Nephron (organoid): ENCODE measurements around the gene WDR7.
"Not testable (repeated sequence)": the region's sequence is repeated elsewhere in the genome, so short reads cannot be mapped to it uniquely, and the experiment has no call there.

Experiments used
- H3K27ac Mint-ChIP-seq, 3 experiments: 2 replicates each; pipeline ENCODE4 v1.8.0; 2020; ENCODE audit warnings: mixed read lengths in 3 of 3, mild to moderate bottlenecking in 2 of 3, moderate library complexity in 1 of 3
- H3K27me3 Mint-ChIP-seq: 2 replicates; pipeline ENCODE4 v1.8.0; 2021; ENCODE audit warnings: low read depth, mild to moderate bottlenecking, moderate library complexity, mixed read lengths
- H3K36me3 Mint-ChIP-seq: 2 replicates; pipeline ENCODE4 v1.8.0; 2020; ENCODE audit warnings: low read depth, mixed read lengths
- H3K4me1 Mint-ChIP-seq: 2 replicates; pipeline ENCODE4 v1.8.0; 2020; ENCODE audit warnings: mixed read lengths
- H3K4me3 Mint-ChIP-seq, 3 experiments: 2 replicates each; pipeline ENCODE4 v1.8.0; 2020; ENCODE audit warnings: mild to moderate bottlenecking in 3 of 3, mixed read lengths in 3 of 3, moderate library complexity in 2 of 3
- H3K9me3 Mint-ChIP-seq: 2 replicates; pipeline ENCODE4 v1.8.0; 2020; ENCODE audit warnings: mixed read lengths
- TF ChIP-seq, protein P1 (sequence below), 3 experiments: fragments of 200-600 bp; sonication (generic); IDR thresholded peaks; one replicate each; pipeline ENCODE4 v1.5.0; 2021; ENCODE audit warnings: antibody characterized with exemption in 3 of 3; ENCODE audit not compliant: unreplicated experiment in 3 of 3

Gene WDR7

DNA sequence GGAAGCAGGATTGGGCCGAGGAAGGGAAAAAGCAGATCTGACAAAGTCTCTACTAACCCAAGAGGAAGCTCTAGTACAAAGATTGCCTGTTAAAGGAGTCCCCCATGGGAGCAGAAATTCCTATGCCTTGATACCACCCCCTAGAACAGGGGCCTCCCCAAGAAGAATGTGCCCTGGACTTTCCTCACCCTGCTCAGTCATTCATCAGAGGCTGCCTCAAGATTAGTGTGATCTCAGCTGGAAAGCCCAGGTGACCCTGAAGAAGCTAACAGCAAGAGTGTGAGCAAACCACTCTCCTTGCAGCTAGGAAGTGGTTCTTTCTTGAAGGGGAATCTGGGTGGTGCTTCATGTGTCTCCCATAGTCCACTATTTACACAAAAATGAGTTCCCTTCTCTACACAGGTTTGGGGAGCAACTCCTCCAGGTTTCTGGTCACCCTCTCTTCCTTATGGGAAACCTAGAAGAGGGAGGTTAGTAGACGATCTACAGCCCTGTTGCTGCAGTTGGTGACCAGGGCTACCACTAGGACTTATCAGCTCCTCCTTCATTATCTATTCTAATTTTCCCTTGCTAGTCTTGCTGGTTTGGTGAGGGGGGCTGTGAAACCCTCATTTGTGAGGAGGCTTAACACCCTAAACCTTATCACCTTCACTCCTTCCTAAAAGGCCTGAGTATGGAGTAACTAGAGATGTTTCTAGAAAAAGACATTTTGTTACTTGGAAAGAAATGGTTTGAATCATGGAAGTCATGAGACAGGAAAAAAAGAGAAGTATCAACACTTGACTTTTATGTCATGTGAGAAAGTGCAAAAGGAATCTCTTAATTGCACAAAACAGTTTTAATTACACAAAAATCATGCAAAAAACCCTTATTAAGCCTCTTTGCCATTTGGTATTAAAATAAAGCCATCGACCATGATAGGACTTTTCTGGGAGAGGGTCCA lies 2.9 kb upstream of the WDR7 start:
- Mint-ChIP-seq H3K9me3 (peaks cover 2% of the 10 kb centered on the region), H3K27ac (no peak overlapping the region), H3K4me3 (peak overlapping the region in 1 of 3 experiments; percentile 12), H3K36me3 (peaks cover 4% of the 10 kb centered on the region), H3K4me1 (peaks cover 13% of the 10 kb centered on the region), H3K27me3 (no peaks in the 10 kb centered on the region)
- TF ChIP-seq, protein P1, sequence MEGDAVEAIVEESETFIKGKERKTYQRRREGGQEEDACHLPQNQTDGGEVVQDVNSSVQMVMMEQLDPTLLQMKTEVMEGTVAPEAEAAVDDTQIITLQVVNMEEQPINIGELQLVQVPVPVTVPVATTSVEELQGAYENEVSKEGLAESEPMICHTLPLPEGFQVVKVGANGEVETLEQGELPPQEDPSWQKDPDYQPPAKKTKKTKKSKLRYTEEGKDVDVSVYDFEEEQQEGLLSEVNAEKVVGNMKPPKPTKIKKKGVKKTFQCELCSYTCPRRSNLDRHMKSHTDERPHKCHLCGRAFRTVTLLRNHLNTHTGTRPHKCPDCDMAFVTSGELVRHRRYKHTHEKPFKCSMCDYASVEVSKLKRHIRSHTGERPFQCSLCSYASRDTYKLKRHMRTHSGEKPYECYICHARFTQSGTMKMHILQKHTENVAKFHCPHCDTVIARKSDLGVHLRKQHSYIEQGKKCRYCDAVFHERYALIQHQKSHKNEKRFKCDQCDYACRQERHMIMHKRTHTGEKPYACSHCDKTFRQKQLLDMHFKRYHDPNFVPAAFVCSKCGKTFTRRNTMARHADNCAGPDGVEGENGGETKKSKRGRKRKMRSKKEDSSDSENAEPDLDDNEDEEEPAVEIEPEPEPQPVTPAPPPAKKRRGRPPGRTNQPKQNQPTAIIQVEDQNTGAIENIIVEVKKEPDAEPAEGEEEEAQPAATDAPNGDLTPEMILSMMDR (IDR thresholded peaks at IDR 0.05; ENCODE audit: unreplicated experiment in 3 of 3), result no peak

DNA sequence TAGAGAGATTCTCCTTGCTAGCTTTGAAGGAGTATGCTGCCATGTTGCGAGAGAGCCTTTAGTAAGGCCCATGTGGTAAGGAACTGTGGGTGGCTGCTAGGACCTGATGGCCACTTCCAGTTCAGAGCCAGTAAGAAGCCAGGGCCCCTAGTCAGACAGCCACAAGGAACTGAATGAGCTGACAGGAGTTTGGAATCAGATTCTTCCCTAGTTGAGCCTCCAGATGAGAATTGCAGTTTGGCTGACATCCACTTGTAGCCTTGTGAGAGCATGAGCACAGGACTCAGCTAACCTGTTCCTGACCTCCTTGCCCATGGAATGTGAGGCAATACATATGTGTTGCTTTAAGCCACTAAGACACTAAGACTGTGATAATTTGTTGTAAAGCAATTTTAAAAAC lies 1.2 kb upstream of the WDR7 start:
- Mint-ChIP-seq H3K27ac (no peak overlapping the region), H3K4me1 (peaks cover 19% of the 10 kb centered on the region), H3K27me3 (no peaks in the 10 kb centered on the region), H3K9me3 (peaks cover 9% of the 10 kb centered on the region), H3K4me3 (peak overlapping the region in 2 of 3 experiments; percentile 24 to 33), H3K36me3 (peaks cover 12% of the 10 kb centered on the region)
- TF ChIP-seq, protein P1 (IDR thresholded peaks at IDR 0.05; ENCODE audit: unreplicated experiment in 3 of 3), result no peak

DNA sequence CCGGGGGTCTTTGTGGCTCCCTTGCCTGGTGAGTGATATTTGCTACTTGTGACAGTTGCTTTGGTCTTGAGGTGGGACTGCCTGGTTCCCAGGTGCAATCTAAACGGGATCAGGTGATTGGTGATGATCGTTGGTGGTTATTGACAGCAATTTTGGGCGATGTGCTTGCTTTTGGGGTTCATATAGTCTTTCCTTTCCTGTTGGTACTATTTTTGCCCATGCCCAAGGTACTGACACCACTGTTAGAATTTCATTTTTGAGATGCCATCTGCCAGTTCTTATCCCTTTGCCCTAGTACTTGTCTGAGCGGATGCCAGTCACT lies 573 bp downstream of the WDR7 start:
- Mint-ChIP-seq H3K27ac (peak overlapping the region; percentile 76 to 91 (median 83)), H3K27me3 (no peaks in the 10 kb centered on the region), H3K9me3 (peaks cover 9% of the 10 kb centered on the region), H3K4me3 (peak overlapping the region; percentile 82 to 91 (median 88)), H3K4me1 (peaks cover 19% of the 10 kb centered on the region), H3K36me3 (peaks cover 12% of the 10 kb centered on the region)
- TF ChIP-seq, protein P1 (IDR thresholded peaks at IDR 0.05; ENCODE audit: unreplicated experiment in 3 of 3), result no peak

DNA sequence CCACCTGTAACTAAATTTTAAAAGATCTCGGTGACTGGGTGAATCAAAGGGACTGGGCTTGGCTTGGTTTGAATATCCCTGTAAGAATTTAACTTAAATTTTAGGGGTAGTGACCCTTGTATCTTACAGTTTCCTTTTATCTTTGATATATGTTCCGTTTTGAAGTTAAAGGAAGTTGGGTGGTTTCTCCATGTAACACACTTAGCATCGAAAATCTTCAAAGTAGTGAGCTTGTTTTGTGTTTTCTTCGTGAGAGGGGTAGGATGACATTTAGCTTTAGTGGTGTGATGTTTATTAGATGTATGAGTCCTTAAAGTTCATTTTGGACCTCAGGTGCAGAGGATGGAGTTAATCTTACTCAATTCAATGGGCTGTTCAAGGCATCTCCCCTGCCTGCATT lies 1.6 kb downstream of the WDR7 start:
- H3K36me3 Mint-ChIP-seq, result peaks cover 12% of the 10 kb centered on the region
- H3K4me3 Mint-ChIP-seq, result peak overlapping the region; percentile 67 to 91 (median 84)
- TF ChIP-seq, protein P1 (IDR thresholded peaks at IDR 0.05; ENCODE audit: unreplicated experiment in 3 of 3), result no peak
- no peak overlapping the region for H3K27ac Mint-ChIP-seq
- peaks cover 9% of the 10 kb centered on the region for H3K9me3 Mint-ChIP-seq
- H3K4me1 Mint-ChIP-seq, result peaks cover 19% of the 10 kb centered on the region
- H3K27me3 Mint-ChIP-seq, result no peaks in the 10 kb centered on the region

DNA sequence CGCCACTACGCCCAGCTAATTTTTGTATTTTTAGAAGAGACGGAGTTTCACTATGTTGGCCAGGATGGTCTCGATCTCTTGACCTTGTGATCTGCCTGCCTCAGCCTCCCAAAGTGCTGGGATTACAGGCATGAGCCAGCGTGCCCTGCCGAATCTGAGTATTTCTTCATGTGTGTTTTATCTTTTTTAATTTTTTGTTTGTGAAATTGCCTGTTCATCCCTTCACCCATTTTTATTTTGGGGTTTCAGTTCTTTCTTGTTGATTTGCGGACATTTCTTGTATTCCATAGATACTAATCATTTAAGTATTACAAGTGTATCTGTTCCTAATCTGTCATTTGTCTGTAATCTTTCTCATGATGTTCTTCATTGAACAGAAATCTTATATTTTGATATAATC lies 3.1 kb downstream of the WDR7 start:
- not testable (repeated sequence) for H3K27ac Mint-ChIP-seq, H3K9me3 Mint-ChIP-seq, H3K27me3 Mint-ChIP-seq
- Mint-ChIP-seq H3K4me1 (peaks cover 19% of the 10 kb centered on the region), H3K4me3 (peak overlapping the region; percentile 20 to 52 (median 21)), H3K36me3 (peaks cover 12% of the 10 kb centered on the region)

DNA sequence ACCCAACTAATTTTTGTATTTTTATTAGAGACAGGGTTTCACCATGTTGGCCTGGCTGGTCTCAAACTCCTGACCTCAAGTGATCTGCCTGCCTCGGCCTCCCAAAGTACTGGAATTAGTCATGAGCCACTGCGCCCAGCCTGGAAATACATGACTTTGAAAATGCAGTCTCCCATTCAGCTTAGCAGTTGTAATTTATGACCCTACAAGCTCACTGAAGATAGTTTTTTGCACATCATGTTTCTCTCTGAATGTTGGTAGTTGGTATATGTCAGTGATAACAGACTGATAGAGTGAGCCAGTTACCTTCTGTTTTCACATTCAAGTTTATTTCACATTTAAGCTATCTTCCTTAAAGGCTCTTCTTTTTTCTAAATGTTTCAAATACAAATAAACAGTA lies 7.1 kb downstream of the WDR7 start:
- H3K4me1 Mint-ChIP-seq, result peaks cover 37% of the 10 kb centered on the region
- no peak overlapping the region for H3K4me3 Mint-ChIP-seq
- peaks cover 7% of the 10 kb centered on the region for H3K9me3 Mint-ChIP-seq
- no peak overlapping the region for H3K27ac Mint-ChIP-seq
- no peaks in the 10 kb centered on the region for H3K27me3 Mint-ChIP-seq
- TF ChIP-seq, protein P1 (IDR thresholded peaks at IDR 0.05; ENCODE audit: unreplicated experiment in 3 of 3), result no peak
- peaks cover 8% of the 10 kb centered on the region for H3K36me3 Mint-ChIP-seq
